Mesangial cell (primary cell): Measurements from ENCODE around the gene ADGRG7. TPM values are rescaled to one million over a fixed set of nuclear protein-coding genes. Genes with fewer than 3 reads are reported as not detected.

Source experiments
- total RNA-seq: library from RNA; depleted of rRNA; stranded (reverse); fragments of >200 nt; gene quantifications from 2 replicates; pipeline ENCODE4 v1.2.3, GENCODE V29; 2015

ADGRG7 gene
- total RNA-seq = not detected in 2 replicates

DNA sequence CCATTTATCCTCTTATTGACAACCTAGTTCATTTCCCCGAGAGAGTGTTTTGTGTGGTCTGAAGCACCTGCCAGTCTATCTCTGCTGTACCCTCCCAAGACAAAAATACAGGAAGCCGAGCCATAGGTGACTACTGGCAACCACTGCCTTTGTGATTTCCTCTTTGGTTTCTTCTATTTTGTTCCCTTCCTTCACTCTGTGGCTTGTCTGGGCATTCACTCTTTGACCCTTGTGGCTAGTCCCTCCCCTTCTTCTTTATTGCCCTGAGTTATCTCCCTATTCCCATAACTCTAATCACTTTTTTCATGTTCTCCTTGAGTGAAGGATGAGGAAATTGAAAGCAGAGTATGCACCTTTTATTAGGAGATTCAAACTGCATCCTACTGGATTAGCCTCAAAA, at the start of gene ADGRG7:
ADGRG7 (plus strand) TSS at position 297 of the 400 bp plus-strand sequence. CDS start 256 bp downstream, outside the sequence.

GRCh38 chr3:100708989-100709841, 99.8 kb downstream of the ADGRG7 start, which contains the start of gene TFG:
Gene TFG, plus strand, starts transcription at chr3:100709494. Its CDS starts 4,192 bp downstream, at chr3:100713686.

Other genes starting within 250 kb of the ADGRG7 start
- 20.4 and 30.8 TPM in 2 replicates for gene TOMM70, start 208.5 kb upstream of the ADGRG7 start, total RNA-seq
- gene LNP1, start 208.1 kb upstream of the ADGRG7 start, total RNA-seq = 0.63 and 1.8 TPM in 2 replicates
- 5.4 and 7.2 TPM in 2 replicates for gene TMEM45A, start 117.0 kb upstream of the ADGRG7 start, total RNA-seq
- 94.7 and 108 TPM in 2 replicates for gene TFG, start 99.9 kb downstream of the ADGRG7 start, total RNA-seq